Activated CD8-positive, alpha-beta T cell treated with anti-CD3 and anti-CD28 coated beads, Interleukin-2, amount 10 ng/mL, durations not matched to agents 7 days and 5 days (primary cell): ENCODE measurements around the gene WNT9B. TPM values are rescaled to one million over a fixed set of nuclear protein-coding genes. Genes with fewer than 3 reads are reported as not detected.

Experiments used
- ATAC-seq: fragments of 150-1000 bp; cut with Tn5 transposase; one replicate; pipeline ENCODE4 v1.10.0; 2021; ENCODE audit warnings: moderate library complexity
- CTCF ChIA-PET: fragments of 350-600 bp; sonication (Branson Sonifier 250); formaldehyde crosslinking; loops from one replicate; lab custom pipeline; 2021; ENCODE audit warnings: antibody characterized with exemption; lab: Charles Lee
- POLR2A ChIA-PET: fragments of 350-600 bp; sonication (Branson Sonifier 250); formaldehyde crosslinking; loops from one replicate; lab custom pipeline; 2021; ENCODE audit warnings: antibody characterized with exemption; lab: Charles Lee
- DNase-seq: peaks from one replicate; pipeline ENCODE4 v3.0.0-alpha.2; 2020
- H3K27ac Mint-ChIP-seq: one replicate; pipeline ENCODE4 v1.8.0; 2021; ENCODE audit warnings: mild to moderate bottlenecking, mixed read lengths
- H3K27me3 Mint-ChIP-seq: one replicate; pipeline ENCODE4 v1.8.0; 2021; ENCODE audit warnings: low read depth, mixed read lengths
- H3K36me3 Mint-ChIP-seq: one replicate; pipeline ENCODE4 v1.8.0; 2021; ENCODE audit warnings: low read depth, mixed read lengths
- H3K4me1 Mint-ChIP-seq: one replicate; pipeline ENCODE4 v1.8.0; 2021; ENCODE audit warnings: low read depth, mixed read lengths
- H3K4me3 Mint-ChIP-seq: one replicate; pipeline ENCODE4 v1.8.0; 2021; ENCODE audit warnings: mild to moderate bottlenecking, mixed read lengths
- H3K9me3 Mint-ChIP-seq: one replicate; pipeline ENCODE4 v1.8.0; 2022; ENCODE audit warnings: mixed read lengths; ENCODE audit not compliant: insufficient read depth
- total RNA-seq, 2 experiments: library from RNA; stranded (reverse); gene quantifications; one replicate each; pipeline ENCODE4 v1.2.3, GENCODE V29; 2021

Gene WNT9B
- total RNA-seq, 2 experiments from 2014 or later: not detected

DNA sequence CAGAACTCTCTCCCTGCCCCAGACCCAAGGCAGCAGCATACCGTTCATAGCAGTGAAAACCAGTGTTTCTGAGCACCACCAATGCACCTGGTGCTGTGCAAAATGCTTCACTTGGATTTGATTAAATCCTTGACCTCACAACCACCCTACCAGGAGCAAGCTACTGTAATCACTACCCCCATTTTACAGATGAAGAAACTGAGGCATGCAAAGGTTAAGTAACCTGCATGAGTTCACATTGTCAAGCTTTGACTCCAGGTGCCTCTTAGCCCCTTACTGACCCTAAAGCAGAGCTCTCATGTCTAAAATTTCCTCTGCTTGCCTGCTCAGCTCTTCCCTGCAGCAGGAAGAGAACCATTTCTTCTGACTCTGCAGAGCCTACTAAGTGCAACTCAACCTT is 37.3 kb downstream of the WNT9B start:
- no peak overlapping the region for H3K27ac Mint-ChIP-seq
- no peak for DNase-seq
- no peaks in the 10 kb centered on the region for H3K9me3 Mint-ChIP-seq
- no peak overlapping the region for H3K4me3 Mint-ChIP-seq
- H3K4me1 Mint-ChIP-seq: no peaks in the 10 kb centered on the region
- H3K27me3 Mint-ChIP-seq: peaks cover 11% of the 10 kb centered on the region
- POLR2A ChIA-PET: no interaction called here
- CTCF ChIA-PET: interaction anchor here (1.1 to 1.4 kb wide), 2 partner anchors 47 to 52 kb away, joined by 3 read pairs; no protein-coding TSS in a partner anchor
- H3K36me3 Mint-ChIP-seq: no peaks in the 10 kb centered on the region
- ATAC-seq: no peak

DNA sequence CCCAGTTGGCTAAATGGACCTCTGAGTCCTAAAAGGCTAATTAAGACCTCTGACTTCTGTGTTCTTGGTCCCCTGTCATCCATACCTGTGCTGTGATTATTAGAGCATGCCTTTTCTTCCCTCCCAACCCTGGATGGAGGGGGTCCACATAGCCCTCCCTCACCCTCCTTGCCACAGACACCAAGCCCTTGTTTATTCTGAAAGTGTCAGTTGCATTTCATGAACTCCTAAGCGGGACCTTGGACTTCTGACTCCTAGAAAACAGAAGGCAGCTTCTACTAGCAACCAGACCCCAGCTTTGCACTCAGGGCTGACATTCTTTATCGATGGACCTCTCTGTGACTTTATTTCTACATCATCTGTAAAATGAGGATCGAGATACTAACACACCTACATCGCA is 38.1 kb downstream of the WNT9B start:
- no peaks in the 10 kb centered on the region for H3K36me3 Mint-ChIP-seq
- H3K27me3 Mint-ChIP-seq: peaks cover 11% of the 10 kb centered on the region
- ChIA-PET POLR2A (no interaction called here), CTCF (no interaction called here)
- no peak for DNase-seq
- no peaks in the 10 kb centered on the region for H3K4me1 Mint-ChIP-seq
- H3K9me3 Mint-ChIP-seq: no peaks in the 10 kb centered on the region
- H3K4me3 Mint-ChIP-seq: no peak overlapping the region
- no peak for ATAC-seq
- no peak overlapping the region for H3K27ac Mint-ChIP-seq

DNA sequence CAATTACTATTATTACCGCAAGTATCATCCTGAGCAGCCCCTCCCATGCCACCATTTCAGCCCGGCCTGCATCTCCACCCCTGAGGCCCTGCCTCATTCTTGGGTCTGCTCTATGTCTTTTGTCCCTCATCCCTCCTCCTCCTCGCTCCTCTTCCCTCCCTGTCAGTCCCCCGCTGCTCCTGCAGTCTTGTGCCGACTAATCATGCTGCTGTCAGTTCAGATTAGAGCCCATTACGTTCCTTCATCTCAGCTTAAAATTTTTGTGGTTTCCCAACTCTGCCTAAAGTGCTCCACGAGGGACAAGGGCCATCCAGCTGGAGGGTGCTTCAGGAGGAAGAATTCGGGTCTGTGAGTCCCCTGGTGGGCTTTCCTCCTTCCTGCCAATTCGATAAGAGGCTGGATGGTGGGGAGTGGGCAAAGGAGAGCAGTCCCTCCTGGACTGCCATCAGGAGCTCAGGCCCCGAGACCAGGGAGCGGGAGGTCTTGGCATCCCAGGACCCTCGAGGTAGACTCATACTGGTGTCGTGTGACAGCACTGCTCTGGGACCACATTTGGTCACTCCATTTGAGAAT is 38.7 kb downstream of the WNT9B start:
- ChIA-PET CTCF (no interaction called here), POLR2A (no interaction called here)
- Mint-ChIP-seq H3K27me3 (peaks cover 11% of the 10 kb centered on the region), H3K27ac (no peak overlapping the region), H3K9me3 (no peaks in the 10 kb centered on the region), H3K4me3 (no peak overlapping the region), H3K4me1 (no peaks in the 10 kb centered on the region), H3K36me3 (no peaks in the 10 kb centered on the region)
- no peak for DNase-seq
- ATAC-seq: no peak

DNA sequence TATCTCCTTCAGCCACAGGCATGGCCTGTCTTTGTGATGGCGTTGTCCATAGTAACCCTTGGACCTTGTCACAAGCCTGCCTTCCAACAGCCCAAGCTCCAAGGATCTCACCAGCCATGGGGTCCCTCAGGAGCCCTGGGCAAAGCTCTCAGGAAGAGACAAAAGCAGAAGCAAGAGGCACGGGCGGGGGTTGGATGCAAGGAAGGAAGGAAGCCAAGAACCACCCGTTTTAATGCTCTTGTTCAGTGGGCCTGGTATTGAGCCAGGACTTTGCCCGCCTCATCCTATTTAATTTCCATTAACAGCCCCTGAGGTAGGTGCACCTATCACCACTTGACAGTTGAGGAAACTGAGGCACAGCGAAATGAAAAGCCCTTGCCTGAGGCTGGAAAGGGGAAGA is 39.3 kb downstream of the WNT9B start:
- Mint-ChIP-seq H3K27ac (no peak overlapping the region), H3K27me3 (peaks cover 11% of the 10 kb centered on the region), H3K9me3 (no peaks in the 10 kb centered on the region), H3K36me3 (no peaks in the 10 kb centered on the region), H3K4me1 (no peaks in the 10 kb centered on the region), H3K4me3 (no peak overlapping the region)
- ChIA-PET POLR2A (no interaction called here), CTCF (no interaction called here)
- ATAC-seq (no peak), DNase-seq (no peak)

DNA sequence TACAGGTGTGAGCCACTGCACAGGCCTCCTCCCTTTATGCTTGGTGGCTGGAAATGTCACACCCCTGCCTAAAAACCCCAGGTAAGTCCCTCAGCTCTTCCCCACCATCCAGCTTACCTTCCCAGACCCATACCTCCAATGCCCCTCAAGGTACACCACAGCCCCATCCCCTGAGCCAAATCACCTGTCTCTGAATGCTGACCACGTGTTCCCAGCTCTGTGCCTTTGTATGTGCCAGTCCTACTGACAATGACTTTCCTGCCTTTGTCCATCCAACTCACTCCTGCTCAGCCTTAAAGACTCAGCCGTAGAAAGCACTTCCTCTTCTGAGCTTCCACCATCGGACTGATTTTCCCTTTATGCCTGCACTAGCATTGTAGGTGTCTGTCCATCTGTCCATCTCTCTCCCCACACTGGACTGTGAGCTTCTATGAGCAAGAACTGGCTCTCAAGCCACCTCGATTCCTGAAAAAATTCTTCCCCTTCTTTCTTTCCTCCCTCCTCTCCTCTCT is 40.9 kb downstream of the WNT9B start:
- CTCF ChIA-PET: no interaction called here

DNA sequence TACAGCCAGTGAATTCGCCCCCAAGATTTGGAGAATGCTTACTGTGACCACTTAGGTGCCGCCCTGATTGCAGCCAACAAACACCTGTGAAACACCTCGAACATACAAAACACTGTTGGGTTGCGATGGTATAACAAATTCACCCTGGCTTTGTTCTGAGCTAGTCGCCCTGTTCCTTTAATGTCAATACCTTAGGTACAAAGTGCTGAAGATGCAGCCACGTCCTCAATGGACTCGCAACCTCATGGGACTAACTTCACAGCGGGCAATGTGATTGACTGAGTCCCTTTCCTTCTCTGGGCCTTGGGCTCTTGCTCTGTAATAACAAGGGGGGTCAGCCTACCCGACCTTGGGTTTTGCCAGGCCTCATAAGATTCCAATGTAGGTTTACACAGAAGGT is 42.6 kb downstream of the WNT9B start:
- H3K4me3 Mint-ChIP-seq: no peak overlapping the region
- H3K36me3 Mint-ChIP-seq: no peaks in the 10 kb centered on the region
- H3K27ac Mint-ChIP-seq: no peak overlapping the region
- no peaks in the 10 kb centered on the region for H3K9me3 Mint-ChIP-seq
- DNase-seq: no peak
- peaks cover 6% of the 10 kb centered on the region for H3K27me3 Mint-ChIP-seq
- ChIA-PET POLR2A (no interaction called here), CTCF (no interaction called here)
- no peak for ATAC-seq
- H3K4me1 Mint-ChIP-seq: no peaks in the 10 kb centered on the region

More for the DNA sequence above, 40.9 kb downstream of the WNT9B start:
- POLR2A ChIA-PET: no interaction called here
- Mint-ChIP-seq H3K27ac (no peak overlapping the region), H3K4me3 (no peak overlapping the region), H3K27me3 (peaks cover 6% of the 10 kb centered on the region), H3K9me3 (no peaks in the 10 kb centered on the region), H3K4me1 (no peaks in the 10 kb centered on the region), H3K36me3 (no peaks in the 10 kb centered on the region)
- DNase-seq: no peak
- ATAC-seq: no peak

DNA sequence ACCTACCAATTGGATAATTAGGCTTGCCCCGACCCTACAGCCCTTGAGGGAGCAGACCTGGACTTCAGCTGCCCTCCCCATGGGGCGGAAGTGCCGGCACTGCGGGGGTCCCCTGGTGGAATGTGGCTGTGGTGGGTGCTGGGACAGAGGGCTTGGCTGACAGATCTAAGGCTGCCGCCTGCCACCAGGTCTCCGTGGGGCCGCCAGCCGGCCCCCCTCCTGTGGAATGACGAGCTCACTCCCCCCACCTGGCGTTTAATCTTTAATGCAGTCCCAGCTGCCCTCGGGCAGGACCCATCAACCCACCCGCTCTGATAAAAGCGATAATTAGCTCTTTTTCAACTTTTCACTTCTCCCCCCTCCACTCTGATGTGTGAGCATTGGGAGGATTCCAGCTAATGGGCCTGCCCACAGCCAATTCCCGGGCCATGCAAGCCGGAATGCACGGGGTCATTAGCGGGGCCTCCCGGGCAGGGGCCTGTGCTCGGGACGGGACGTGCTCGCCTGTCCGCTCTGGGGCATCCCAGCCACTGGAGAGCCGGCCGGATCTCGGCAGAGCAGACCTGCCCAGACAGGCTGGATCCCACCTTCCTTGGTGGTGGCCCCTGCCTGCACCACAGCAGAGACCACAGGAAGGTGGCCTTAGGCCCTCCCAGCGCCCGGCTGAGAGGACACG is 43.2 kb downstream of the WNT9B start:
- H3K36me3 Mint-ChIP-seq: no peaks in the 10 kb centered on the region
- POLR2A ChIA-PET: no interaction called here
- CTCF ChIA-PET: no interaction called here
- no peak overlapping the region for H3K27ac Mint-ChIP-seq
- peaks cover 6% of the 10 kb centered on the region for H3K27me3 Mint-ChIP-seq
- no peaks in the 10 kb centered on the region for H3K4me1 Mint-ChIP-seq
- no peaks in the 10 kb centered on the region for H3K9me3 Mint-ChIP-seq
- no peak overlapping the region for H3K4me3 Mint-ChIP-seq
- DNase-seq (no peak), ATAC-seq (no peak)

DNA sequence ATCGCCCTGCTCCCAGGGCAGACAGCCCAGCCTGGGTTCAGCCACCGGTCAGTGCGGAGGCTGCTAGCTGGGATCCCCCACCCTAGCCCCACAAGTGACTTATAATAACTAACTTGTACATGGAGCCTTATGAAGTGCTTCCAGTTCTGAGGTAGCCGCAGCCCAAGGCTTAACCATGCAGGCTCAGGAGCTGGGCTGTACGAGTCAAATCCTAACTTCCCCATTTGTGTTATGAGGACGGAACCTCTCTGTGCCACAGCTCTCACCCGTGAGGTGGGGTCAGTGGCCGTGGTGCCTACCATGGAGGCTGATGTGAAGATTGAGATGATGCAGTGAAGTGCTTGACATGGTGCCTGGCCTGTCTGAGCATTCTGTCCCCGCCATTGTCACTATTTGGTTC is 43.8 kb downstream of the WNT9B start:
- POLR2A ChIA-PET: no interaction called here
- DNase-seq (no peak), ATAC-seq (no peak)
- Mint-ChIP-seq H3K9me3 (no peaks in the 10 kb centered on the region), H3K4me3 (no peak overlapping the region), H3K36me3 (no peaks in the 10 kb centered on the region), H3K27ac (no peak overlapping the region), H3K27me3 (peaks cover 6% of the 10 kb centered on the region), H3K4me1 (no peaks in the 10 kb centered on the region)
- CTCF ChIA-PET: no interaction called here

DNA sequence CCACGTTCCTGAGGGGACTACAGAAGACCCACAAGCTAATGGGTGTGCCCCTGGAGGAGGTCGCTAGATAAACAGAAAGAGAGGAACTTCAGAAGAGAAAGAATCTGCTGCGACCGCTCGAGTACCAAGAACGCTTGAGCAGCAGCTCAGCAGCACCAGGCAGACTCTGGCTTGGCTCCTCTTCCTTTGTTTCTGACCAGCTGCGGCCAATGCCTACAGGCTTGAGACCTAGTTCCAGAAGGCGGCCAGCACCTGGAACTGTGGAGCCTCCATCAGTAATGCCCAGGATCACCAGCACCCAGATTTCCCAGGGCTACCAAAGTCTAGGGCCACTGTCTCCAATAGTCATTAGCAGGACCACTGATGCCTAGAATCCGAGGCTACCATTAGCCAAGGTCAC is 45.6 kb downstream of the WNT9B start:
- Mint-ChIP-seq H3K9me3 (no peaks in the 10 kb centered on the region), H3K4me3 (no peak overlapping the region), H3K27ac (no peak overlapping the region), H3K36me3 (no peaks in the 10 kb centered on the region), H3K27me3 (peaks cover 9% of the 10 kb centered on the region), H3K4me1 (no peaks in the 10 kb centered on the region)
- CTCF ChIA-PET: no interaction called here
- DNase-seq: no peak
- no peak for ATAC-seq
- POLR2A ChIA-PET: no interaction called here

DNA sequence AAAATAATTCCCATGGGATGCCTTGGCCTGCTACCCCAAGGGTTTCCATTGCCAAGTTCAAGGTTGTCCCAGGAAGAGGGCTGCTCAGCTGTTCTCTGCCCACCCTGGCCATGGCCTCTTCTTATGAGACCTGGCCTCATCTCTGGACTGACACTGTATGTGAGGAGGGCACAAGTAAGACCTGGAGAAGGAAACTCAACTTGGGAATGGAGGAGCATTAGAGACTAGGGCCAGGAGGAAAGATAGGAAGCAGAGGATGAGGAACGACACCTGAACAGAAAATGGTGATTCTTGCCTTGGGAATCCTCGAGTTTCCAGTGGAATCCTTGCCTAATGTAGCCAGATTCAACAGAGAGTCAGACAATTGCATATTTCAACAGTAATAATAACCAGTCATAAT is 47.0 kb downstream of the WNT9B start:
- no peak for ATAC-seq

DNA sequence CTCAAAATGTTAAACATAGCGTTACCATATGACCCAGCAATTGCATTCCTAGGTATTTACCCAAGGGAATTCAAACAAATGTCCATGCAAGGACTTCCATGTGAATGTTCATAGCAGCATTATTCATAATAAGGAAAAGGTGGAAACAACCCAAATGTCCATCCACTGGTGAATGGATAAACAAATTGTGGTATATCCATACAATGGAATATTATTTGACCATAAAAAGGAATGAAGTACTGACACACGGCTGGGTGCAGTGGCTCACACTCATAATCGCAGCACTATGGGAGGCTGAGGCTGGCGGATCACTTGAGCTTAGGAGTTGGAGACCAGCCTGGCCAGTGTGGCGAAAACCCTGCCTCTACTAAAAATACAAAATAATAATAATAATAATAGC is 47.5 kb downstream of the WNT9B start:
- ATAC-seq: no peak
- H3K4me1 Mint-ChIP-seq: no peaks in the 10 kb centered on the region
- CTCF ChIA-PET: no interaction called here

More for the DNA sequence above, 47.0 kb downstream of the WNT9B start:
- ChIA-PET CTCF (no interaction called here), POLR2A (no interaction called here)
- Mint-ChIP-seq H3K9me3 (no peaks in the 10 kb centered on the region), H3K4me1 (no peaks in the 10 kb centered on the region), H3K4me3 (no peak overlapping the region), H3K36me3 (no peaks in the 10 kb centered on the region), H3K27me3 (peaks cover 7% of the 10 kb centered on the region), H3K27ac (no peak overlapping the region)
- DNase-seq: no peak

DNA sequence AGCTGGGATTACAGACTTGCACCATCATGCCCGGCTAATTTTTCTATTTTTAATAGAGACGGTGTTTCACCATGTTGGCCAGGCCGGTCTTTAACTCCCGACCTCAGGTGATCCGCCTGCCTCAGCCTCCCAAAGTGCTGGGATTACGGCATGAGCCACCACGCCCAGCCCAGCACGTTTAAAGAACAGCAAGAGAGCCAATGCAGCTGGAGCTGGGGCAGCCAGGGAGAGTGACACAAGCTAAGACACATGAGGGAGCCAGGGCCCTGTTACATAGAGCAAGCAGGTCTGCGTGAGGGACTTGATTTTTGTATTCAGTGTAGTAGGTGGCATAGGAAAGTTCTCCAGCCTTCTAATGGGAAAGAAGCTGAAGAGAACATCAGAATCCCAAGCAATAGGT is 49.9 kb downstream of the WNT9B start:
- ChIA-PET CTCF (interaction anchor here (1.0 to 1.3 kb wide), 2 partner anchors 23 to 38 kb away, joined by 3 read pairs; no protein-coding TSS in a partner anchor), POLR2A (interaction anchor here (0.7 kb wide), 1 partner anchor 912 kb away, joined by 3 read pairs; no protein-coding TSS in a partner anchor)
- ATAC-seq (no peak), DNase-seq (no peak)
- H3K27ac Mint-ChIP-seq: no peak overlapping the region
- H3K4me3 Mint-ChIP-seq: no peak overlapping the region
- peaks cover 14% of the 10 kb centered on the region for H3K27me3 Mint-ChIP-seq
- peaks cover 9% of the 10 kb centered on the region for H3K4me1 Mint-ChIP-seq
- H3K36me3 Mint-ChIP-seq: no peaks in the 10 kb centered on the region
- H3K9me3 Mint-ChIP-seq: no peaks in the 10 kb centered on the region

More for the DNA sequence above, 47.5 kb downstream of the WNT9B start:
- H3K36me3 Mint-ChIP-seq: no peaks in the 10 kb centered on the region
- no peak overlapping the region for H3K4me3 Mint-ChIP-seq
- no peaks in the 10 kb centered on the region for H3K9me3 Mint-ChIP-seq
- POLR2A ChIA-PET: no interaction called here
- DNase-seq: no peak
- H3K27me3 Mint-ChIP-seq: peaks cover 12% of the 10 kb centered on the region
- H3K27ac Mint-ChIP-seq: no peak overlapping the region
